NCI-H2081 (cell line): ENCODE results near the gene HAPSTR1.
A peak's percentile ranks its signal among the peaks of the same experiment; 100 is the strongest.
"Not testable (repeated sequence)": the region's sequence is repeated elsewhere in the genome, so short reads cannot be mapped to it uniquely, and the experiment has no call there.

Experiments used
- DNase-seq, 2 experiments: peaks; one replicate each; lab custom pipeline; 2025; lab: John Stamatoyannopoulos, UW

The HAPSTR1 gene

DNA sequence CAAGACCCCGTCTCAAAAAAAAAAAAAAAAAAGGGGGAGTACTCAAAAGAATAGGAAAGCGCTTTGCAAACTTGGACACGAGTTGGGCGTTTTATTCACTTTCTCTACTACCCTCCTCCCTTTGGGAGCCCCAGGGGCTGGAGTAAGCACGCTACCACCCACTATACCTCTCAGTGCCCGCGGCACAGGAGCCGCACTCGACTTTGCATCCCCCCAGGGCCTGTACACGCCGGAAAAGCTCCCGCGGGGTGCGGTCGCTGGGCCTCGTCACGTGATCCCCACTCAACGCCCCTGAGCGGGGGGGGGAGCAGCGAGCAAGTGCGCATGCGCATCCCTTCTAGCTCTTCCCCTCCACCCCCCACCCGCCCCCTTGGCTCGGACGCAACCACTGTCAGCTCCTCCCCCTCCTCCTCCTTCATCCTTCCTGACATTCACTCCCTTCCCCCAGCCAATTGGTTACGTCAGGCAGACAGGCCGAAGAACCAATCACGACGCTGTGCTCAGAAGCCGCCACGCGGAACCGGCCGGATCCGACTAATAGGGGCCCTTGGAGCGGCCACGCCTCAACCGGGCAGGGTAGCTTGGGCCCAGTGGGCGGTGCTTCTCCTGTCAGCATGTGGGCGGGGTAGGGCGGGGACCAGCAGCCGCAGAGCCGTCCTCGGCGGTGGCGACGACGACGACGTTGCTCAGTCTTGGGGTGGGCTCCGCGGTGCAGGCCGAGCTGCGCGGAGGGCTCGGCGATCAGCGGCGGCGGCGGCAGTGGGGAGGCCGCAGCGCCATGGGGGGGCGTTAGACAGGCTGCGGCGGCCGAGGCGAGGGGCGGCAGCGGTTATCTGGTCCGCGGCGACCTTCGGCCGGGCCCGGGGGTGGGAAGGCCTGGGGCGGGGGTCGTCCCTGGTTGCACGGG is at the start of gene HAPSTR1:
Gene HAPSTR1, plus strand, starts transcription at position 685 of the 907 bp plus-strand sequence. CDS start 401 bp downstream, outside the sequence.
- DNase-seq: peak; percentile 99

GRCh38 chr16:9042533-9042932 is 48.9 kb upstream of the HAPSTR1 start:
- DNase-seq: no peak

DNA sequence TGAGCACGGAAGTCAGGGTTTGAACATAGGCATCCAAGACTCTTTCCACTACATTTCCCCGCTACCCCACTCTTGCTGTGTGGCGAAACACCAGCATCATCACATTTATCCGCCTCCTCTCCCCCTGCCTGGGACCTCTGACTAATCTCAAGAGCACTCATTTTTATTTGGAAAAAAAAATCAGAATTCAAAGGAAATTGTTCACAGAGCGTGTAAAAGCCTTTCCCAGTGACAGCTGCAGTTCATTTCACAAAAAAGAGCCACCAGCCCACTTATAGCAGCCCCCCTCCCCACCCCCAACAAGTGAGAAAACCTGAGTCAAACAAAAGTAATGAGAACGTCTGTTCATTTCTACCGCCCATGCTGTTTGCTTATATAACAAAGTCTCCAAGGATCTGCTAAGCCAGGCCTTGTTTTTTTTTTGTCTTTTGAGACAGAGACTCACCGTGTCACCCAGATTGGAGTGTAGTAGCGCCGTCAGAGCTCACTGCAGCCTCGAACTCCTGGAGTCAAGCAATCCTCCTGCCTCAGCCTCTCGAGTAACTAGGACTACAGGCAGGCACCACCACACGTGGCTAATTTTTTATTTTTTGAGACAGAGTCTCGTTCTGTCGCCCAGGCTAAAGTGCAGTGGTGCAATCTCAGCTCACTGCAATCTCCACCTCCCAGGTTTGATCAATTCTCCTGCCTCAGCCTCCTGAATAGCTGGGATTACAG is 48.3 kb upstream of the HAPSTR1 start:
- DNase-seq: no peak

DNA sequence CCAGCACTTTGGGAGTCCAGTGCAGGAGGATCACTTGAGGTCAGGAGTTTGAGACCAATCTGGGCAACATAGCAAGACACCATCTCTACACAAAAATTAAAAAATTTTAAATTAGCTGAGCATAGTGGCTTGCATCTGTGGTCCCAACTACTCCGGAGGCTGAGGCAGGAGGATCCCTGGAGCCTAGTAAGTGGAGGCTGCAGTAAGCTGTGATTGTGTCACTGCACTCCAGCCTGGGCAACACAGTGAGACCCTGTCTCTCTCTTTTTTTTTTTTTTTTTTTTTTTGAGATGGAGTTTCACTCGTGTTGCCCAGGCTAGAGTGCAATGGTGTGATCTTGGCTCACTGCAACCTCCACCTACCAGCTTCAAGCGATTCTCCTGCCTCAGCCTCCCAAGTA is 45.9 kb upstream of the HAPSTR1 start:
- not testable (repeated sequence) for DNase-seq

- DNase-seq: no peak
Observed at GRCh38 chr16:9046667-9047055, 44.8 kb upstream of the HAPSTR1 start.

DNA sequence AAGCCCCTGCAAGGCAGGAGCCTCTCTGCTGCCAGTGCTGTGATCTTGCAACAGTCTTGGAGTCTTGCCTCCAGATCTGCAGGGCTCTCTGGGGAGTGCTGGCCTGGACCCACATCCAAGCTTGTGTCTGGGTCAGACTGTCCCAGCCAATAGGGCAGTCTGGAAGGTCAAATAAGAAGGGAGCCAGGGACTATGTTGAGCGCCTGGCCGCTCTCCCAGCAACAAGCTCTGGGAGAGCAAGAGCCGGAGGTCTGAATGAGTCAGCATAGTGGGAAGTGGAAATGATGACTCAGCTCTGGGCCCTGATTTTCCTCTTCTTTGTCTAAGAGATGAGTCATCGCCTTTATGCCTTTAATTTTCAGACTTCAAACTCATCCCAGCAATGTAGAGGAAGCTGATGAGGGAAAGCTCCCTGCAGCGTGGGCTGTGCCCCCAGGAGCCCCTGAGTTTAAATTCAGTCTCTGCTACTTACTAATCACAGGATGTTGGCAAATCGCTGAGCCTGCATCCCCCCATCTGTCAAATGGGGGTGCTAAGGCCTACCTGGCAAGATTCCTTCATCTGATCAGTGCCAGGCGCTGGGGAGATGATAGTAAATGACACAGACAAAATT is 43.6 kb upstream of the HAPSTR1 start:
- peak; percentile 18 to 25 for DNase-seq

GRCh38 chr16:9048302-9048700 is 43.1 kb upstream of the HAPSTR1 start:
- DNase-seq: no peak

- DNase-seq: no peak
Observed at GRCh38 chr16:9049241-9049640, 42.2 kb upstream of the HAPSTR1 start.

- no peak for DNase-seq
Observed at GRCh38 chr16:9050102-9050830, 41.2 kb upstream of the HAPSTR1 start.

- no peak for DNase-seq
Observed at GRCh38 chr16:9053006-9053601, 38.3 kb upstream of the HAPSTR1 start.

DNA sequence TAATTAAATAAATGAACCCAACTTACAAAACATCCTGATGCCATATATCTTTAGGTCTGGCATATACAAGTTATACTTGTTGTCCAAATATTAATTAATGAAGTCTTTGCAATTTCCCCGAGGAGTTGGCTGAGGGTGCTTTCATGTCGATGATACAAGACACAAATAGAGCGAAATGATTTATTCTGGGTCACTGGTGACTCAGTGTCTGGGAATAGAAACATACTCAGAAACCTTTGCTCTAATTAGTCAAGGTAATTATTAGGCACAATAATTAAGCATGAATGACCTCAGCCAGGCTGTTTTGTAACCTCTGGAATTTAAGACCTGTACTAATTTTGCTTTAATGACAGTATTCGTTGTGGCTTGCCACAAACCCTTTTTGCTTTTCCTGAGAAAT is 37.0 kb upstream of the HAPSTR1 start:
- no peak for DNase-seq

GRCh38 chr16:9055115-9055514 is 36.3 kb upstream of the HAPSTR1 start:
- no peak for DNase-seq

DNA sequence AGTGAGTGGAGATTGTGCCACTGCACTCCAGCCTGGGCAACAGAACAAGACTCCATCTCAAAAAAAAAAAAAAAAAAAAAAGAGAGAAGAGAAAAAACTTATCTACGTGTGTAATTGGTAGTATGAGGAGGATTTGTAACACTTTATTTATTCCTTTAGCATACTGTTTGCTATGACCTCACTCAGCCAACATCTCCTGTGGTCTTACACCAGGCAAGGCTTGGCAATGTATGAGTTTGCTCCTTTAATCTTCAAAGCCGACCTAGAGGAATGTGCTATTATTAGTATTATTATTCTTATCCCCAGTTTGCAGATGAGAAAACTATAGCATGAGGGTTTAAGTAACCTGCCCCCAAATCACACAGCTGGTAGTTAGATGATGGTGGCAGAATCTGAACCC is 35.8 kb upstream of the HAPSTR1 start:
- DNase-seq: no peak

DNA sequence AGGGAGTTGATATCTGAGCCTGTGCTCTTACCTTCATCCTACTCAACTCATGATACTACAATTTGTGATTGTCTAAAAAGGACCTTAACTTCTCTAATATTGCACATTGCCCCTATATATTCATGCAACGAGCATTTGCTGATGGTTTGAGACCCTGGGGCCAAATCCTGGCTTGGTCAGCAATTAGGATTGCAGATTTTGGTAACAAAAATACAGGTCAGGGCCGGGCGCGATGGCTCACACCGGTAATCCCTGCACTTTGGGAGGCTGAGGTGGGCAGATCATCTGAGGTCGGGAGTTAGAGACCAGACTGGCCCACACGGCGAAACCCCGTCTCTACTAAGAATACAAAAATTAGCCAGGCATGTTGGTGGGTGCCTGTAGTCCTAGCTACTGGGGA is 35.4 kb upstream of the HAPSTR1 start:
- DNase-seq: no peak

- no peak for DNase-seq
Observed at GRCh38 chr16:9058211-9058610, 33.2 kb upstream of the HAPSTR1 start.

DNA sequence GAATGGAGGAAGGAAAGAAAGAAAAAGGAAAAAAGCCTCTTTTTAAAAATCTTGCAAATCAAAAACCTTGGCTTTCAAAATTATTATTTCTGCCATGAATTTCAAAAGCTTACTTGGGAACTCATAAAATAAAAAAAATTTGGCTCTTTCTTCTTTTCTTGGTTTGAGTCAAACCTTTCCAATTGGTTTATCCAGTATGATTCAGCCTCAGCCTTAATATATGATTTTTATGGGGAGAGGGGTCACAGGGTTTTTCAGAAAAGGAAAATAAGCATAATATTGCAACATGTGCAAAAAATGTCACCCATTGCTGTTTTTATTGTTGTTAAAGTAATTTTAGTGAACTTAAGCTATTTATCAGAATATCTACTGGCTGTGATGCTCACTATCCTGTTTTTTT is 31.2 kb upstream of the HAPSTR1 start:
- no peak for DNase-seq

DNA sequence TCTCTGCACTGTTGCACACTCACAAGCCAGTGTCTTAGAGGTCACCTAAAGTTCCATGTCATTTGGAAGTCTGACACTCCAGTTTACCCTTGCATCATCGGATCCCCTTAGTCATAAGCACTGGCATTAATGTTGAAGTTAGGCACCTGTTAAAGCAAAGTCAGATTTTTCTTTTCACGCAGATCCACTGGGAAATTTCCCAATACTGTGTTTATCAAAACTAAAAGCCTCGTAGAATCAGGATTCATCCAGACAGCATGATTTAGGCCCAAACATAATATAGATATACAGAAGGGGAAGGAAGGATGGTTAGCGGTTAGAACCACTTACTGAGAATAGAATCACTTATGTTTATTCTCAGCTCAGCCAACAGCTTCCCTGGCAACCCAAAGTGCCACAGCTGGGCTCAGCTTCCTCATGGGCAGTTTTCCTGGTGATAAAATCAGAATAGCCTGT is 30.1 kb upstream of the HAPSTR1 start:
- peak in 1 of 2 experiments; percentile 19 for DNase-seq

- DNase-seq: no peak
Observed at GRCh38 chr16:9062301-9062700, 29.1 kb upstream of the HAPSTR1 start.

- DNase-seq: no peak
Observed at GRCh38 chr16:9065077-9065476, 26.4 kb upstream of the HAPSTR1 start.

GRCh38 chr16:9068886-9069285 is 22.6 kb upstream of the HAPSTR1 start:
- no peak for DNase-seq

DNA sequence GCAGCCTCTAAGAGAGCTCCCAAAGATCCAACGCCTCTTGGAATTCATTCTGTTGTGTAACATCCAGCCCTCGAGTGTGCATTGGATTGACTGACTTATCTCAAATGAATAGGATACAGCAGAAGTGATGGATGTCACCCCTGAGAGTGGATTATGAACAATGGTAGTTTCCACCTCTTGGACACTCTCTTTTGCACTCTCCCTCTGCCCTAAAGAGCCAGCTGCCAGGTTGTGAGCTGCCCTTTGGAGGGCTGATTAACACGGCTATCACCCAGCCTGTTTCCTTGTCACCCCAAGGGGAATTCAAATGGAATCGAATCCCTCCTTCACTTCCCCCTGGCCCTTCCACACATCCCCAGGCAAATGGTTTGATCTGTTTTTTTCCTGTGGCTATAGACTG is 21.2 kb upstream of the HAPSTR1 start:
- no peak for DNase-seq

DNA sequence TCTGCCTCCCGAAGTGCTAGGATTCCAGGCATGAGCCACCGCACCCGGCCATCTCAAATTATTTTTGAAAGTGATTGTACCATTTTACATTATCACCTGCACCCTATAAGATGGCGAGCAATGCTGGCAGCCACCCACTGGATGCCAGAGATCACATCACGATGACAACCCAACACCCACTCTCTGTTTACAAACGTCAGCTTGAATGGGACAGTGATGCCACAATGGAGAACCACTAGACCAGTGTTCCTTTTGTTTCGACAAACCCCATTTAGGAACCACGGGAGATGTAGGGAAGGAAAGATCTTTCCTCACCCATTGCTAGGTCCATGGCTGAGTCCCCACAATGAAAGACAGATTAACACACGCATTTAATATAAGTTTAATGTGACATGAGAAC is 20.1 kb upstream of the HAPSTR1 start:
- no peak for DNase-seq
